ENCODE data around the gene ATF6.
"Not testable (repeated sequence)": the region's sequence is repeated elsewhere in the genome, so short reads cannot be mapped to it uniquely, and the experiment has no call there.

ATF6 gene

GRCh38 chr1:161768461-161768860 lies 2.3 kb downstream of the ATF6 start:
- H3K4me1 ChIP-seq (ENCODE audit: control insufficient read depth in 1 of 2, insufficient read depth in 2 of 2, low read length in 2 of 2): peaks cover 12 to 20% of the 10 kb centered on the region in 2 donors
- no peaks in the 10 kb centered on the region for H3K36me3 ChIP-seq (ENCODE audit: control insufficient read depth in 1 of 2, insufficient read depth in 2 of 2, low read length in 2 of 2)
- no peak overlapping the region for H3K9ac ChIP-seq (ENCODE audit: low read depth in 1 of 2, low read length in 2 of 2)
- H3K4me3 ChIP-seq (ENCODE audit: low read depth in 1 of 2, low read length in 2 of 2): no peak overlapping the region
- no peak overlapping the region for H3K27ac ChIP-seq (ENCODE audit: low read depth, low read length)
- no peaks in the 10 kb centered on the region for H3K9me3 ChIP-seq (ENCODE audit: control insufficient read depth in 1 of 2, low read length in 2 of 2)
- no peaks in the 10 kb centered on the region for H3K27me3 ChIP-seq (ENCODE audit: control insufficient read depth in 1 of 2, insufficient read depth in 2 of 2, low read length in 2 of 2)

DNA sequence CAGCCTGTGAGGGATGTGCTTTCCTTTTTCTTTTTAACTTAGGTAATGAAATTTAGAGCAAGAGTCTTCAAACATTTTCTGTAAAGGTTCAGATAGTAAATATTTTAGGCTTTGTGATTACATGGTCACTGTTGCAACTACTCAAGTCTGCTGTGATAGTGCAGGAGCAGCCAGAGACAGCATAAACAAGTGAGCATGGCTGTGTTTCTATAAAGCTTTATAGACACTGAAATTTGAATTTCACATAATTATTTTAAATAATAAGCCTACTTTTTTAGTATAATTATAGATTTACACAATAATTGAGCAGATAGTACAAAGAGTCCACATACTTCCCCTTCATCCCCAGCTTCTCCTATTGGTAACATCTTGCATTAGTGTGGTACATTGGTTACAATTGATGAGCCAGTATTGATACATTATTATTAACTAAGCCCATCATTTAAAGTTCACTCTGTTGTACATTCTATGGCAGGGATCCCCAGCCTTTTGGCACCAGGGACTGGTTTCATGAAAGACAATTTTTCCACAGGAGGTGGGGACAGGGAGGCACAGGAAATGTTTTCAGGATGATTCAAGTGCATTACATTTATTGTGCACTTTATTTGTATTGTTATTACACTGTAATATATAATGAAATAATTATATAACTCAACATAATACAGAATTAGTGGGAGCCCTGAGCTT lies 3.0 kb downstream of the ATF6 start:
- Histone ChIP-seq H3K36me3 (ENCODE audit: control insufficient read depth in 1 of 2, insufficient read depth in 2 of 2, low read length in 2 of 2) (no peaks in the 10 kb centered on the region), H3K9me3 (ENCODE audit: control insufficient read depth in 1 of 2, low read length in 2 of 2) (no peaks in the 10 kb centered on the region), H3K27me3 (ENCODE audit: control insufficient read depth in 1 of 2, insufficient read depth in 2 of 2, low read length in 2 of 2) (no peaks in the 10 kb centered on the region), H3K4me3 (ENCODE audit: low read depth in 1 of 2, low read length in 2 of 2) (no peak overlapping the region), H3K27ac (ENCODE audit: low read depth, low read length) (no peak overlapping the region), H3K4me1 (ENCODE audit: control insufficient read depth in 1 of 2, insufficient read depth in 2 of 2, low read length in 2 of 2) (peaks cover 12 to 20% of the 10 kb centered on the region in 2 donors), H3K9ac (ENCODE audit: low read depth in 1 of 2, low read length in 2 of 2) (no peak overlapping the region)

DNA sequence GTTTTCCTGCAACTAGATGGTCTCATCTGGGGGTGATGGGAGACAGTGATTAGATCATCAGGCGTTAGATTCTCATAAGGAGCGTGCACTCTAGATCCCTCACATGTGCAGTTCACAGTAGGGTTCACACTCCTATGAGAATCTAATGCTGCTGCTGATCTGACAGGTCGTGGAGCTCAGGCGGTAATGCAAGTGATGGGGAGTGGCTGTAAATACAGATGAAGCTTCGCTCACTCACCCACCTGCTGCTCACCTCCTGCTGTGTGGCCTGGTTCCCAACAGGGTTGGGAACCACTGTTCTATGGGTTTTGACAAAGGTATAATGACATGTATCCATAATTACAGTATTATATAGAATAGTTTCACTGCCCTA lies 3.5 kb downstream of the ATF6 start:
- H3K27me3 ChIP-seq (ENCODE audit: control insufficient read depth in 1 of 2, insufficient read depth in 2 of 2, low read length in 2 of 2); H3K4me3 ChIP-seq (ENCODE audit: low read depth in 1 of 2, low read length in 2 of 2); H3K9ac ChIP-seq (ENCODE audit: low read depth in 1 of 2, low read length in 2 of 2); H3K9me3 ChIP-seq (ENCODE audit: control insufficient read depth in 1 of 2, low read length in 2 of 2); H3K27ac ChIP-seq (ENCODE audit: low read depth, low read length); H3K36me3 ChIP-seq (ENCODE audit: control insufficient read depth in 1 of 2, insufficient read depth in 2 of 2, low read length in 2 of 2): not testable (repeated sequence)
- peaks cover 12 to 20% of the 10 kb centered on the region in 2 donors for H3K4me1 ChIP-seq (ENCODE audit: control insufficient read depth in 1 of 2, insufficient read depth in 2 of 2, low read length in 2 of 2)

DNA sequence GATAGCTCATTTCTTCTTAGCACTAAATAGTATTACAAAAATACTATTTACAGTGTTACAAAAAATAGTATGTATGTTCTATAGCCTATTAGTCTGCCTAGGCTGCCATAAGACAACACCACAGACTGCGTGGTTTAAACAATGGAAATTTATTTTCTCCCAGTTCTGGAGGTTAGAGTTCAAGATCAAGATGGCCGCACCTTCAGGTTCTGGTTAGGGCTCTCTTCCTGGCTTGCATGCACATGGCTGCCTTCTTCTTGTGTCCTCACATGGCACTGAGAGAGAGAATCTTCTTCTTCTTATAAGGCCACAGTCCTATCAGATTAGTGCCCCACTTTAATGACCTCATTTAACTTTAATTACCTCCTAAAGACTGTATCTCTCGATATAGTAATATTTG lies 4.1 kb downstream of the ATF6 start:
- Histone ChIP-seq H3K36me3 (ENCODE audit: control insufficient read depth in 1 of 2, insufficient read depth in 2 of 2, low read length in 2 of 2) (no peaks in the 10 kb centered on the region), H3K27ac (ENCODE audit: low read depth, low read length) (no peak overlapping the region), H3K4me1 (ENCODE audit: control insufficient read depth in 1 of 2, insufficient read depth in 2 of 2, low read length in 2 of 2) (peaks cover 12 to 20% of the 10 kb centered on the region in 2 donors)

DNA sequence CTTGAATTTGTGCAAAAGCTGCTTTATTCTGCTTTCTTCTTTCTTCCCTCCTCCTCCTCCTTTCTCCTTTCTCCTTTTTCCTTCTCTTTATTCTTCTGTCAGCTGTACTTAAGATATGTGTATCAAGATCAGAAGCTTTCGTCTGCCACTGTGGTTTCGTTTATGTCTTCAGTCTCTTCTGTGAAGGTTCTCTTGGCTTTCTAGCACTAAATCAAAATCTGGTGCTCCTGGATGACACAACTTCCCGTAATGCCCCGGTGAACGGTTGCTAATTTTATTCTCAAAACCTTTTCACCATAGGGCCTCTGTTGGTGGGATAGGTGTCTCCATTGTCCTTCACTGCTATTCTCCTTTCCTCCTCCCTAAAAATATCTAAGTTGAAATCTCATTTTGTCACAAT lies 5.0 kb downstream of the ATF6 start:
- no peaks in the 10 kb centered on the region for H3K9me3 ChIP-seq (ENCODE audit: control insufficient read depth in 1 of 2, low read length in 2 of 2)
- H3K4me3 ChIP-seq (ENCODE audit: low read depth in 1 of 2, low read length in 2 of 2): no peak overlapping the region
- H3K27me3 ChIP-seq (ENCODE audit: control insufficient read depth in 1 of 2, insufficient read depth in 2 of 2, low read length in 2 of 2): no peaks in the 10 kb centered on the region
- H3K36me3 ChIP-seq (ENCODE audit: control insufficient read depth in 1 of 2, insufficient read depth in 2 of 2, low read length in 2 of 2): no peaks in the 10 kb centered on the region
- peaks cover 12 to 20% of the 10 kb centered on the region in 2 donors for H3K4me1 ChIP-seq (ENCODE audit: control insufficient read depth in 1 of 2, insufficient read depth in 2 of 2, low read length in 2 of 2)
- no peak overlapping the region for H3K27ac ChIP-seq (ENCODE audit: low read depth, low read length)
- H3K9ac ChIP-seq (ENCODE audit: low read depth in 1 of 2, low read length in 2 of 2): no peak overlapping the region

More for the DNA sequence above, 4.1 kb downstream of the ATF6 start:
- H3K27me3 ChIP-seq (ENCODE audit: control insufficient read depth in 1 of 2, insufficient read depth in 2 of 2, low read length in 2 of 2): no peaks in the 10 kb centered on the region
- H3K9ac ChIP-seq (ENCODE audit: low read depth in 1 of 2, low read length in 2 of 2): no peak overlapping the region
- no peaks in the 10 kb centered on the region for H3K9me3 ChIP-seq (ENCODE audit: control insufficient read depth in 1 of 2, low read length in 2 of 2)
- H3K4me3 ChIP-seq (ENCODE audit: low read depth in 1 of 2, low read length in 2 of 2): no peak overlapping the region

- no peak overlapping the region for H3K27ac ChIP-seq (ENCODE audit: low read depth, low read length)
Measured at GRCh38 chr1:161771973-161772372, 5.9 kb downstream of the ATF6 start.

GRCh38 chr1:161772397-161772796 lies 6.3 kb downstream of the ATF6 start:
- Histone ChIP-seq H3K4me3 (ENCODE audit: low read depth in 1 of 2, low read length in 2 of 2) (no peak overlapping the region), H3K9me3 (ENCODE audit: control insufficient read depth in 1 of 2, low read length in 2 of 2) (no peaks in the 10 kb centered on the region), H3K9ac (ENCODE audit: low read depth in 1 of 2, low read length in 2 of 2) (no peak overlapping the region), H3K27me3 (ENCODE audit: control insufficient read depth in 1 of 2, insufficient read depth in 2 of 2, low read length in 2 of 2) (no peaks in the 10 kb centered on the region), H3K27ac (ENCODE audit: low read depth, low read length) (no peak overlapping the region), H3K4me1 (ENCODE audit: control insufficient read depth in 1 of 2, insufficient read depth in 2 of 2, low read length in 2 of 2) (peaks cover 3 to 14% of the 10 kb centered on the region in 2 donors), H3K36me3 (ENCODE audit: control insufficient read depth in 1 of 2, insufficient read depth in 2 of 2, low read length in 2 of 2) (no peaks in the 10 kb centered on the region)

More at GRCh38 chr1:161771973-161772372, 5.9 kb downstream of the ATF6 start:
- Histone ChIP-seq H3K4me3 (ENCODE audit: low read depth in 1 of 2, low read length in 2 of 2) (no peak overlapping the region), H3K9ac (ENCODE audit: low read depth in 1 of 2, low read length in 2 of 2) (no peak overlapping the region), H3K9me3 (ENCODE audit: control insufficient read depth in 1 of 2, low read length in 2 of 2) (no peaks in the 10 kb centered on the region), H3K36me3 (ENCODE audit: control insufficient read depth in 1 of 2, insufficient read depth in 2 of 2, low read length in 2 of 2) (no peaks in the 10 kb centered on the region), H3K27me3 (ENCODE audit: control insufficient read depth in 1 of 2, insufficient read depth in 2 of 2, low read length in 2 of 2) (no peaks in the 10 kb centered on the region), H3K4me1 (ENCODE audit: control insufficient read depth in 1 of 2, insufficient read depth in 2 of 2, low read length in 2 of 2) (peaks cover 7 to 18% of the 10 kb centered on the region in 2 donors)

GRCh38 chr1:161773791-161774190 lies 7.7 kb downstream of the ATF6 start:
- no peak overlapping the region for H3K27ac ChIP-seq (ENCODE audit: low read depth, low read length)
- no peaks in the 10 kb centered on the region for H3K9me3 ChIP-seq (ENCODE audit: control insufficient read depth in 1 of 2, low read length in 2 of 2)
- no peaks in the 10 kb centered on the region for H3K27me3 ChIP-seq (ENCODE audit: control insufficient read depth in 1 of 2, insufficient read depth in 2 of 2, low read length in 2 of 2)
- H3K4me1 ChIP-seq (ENCODE audit: control insufficient read depth in 1 of 2, insufficient read depth in 2 of 2, low read length in 2 of 2): peaks cover 0 to 11% of the 10 kb centered on the region in 2 donors
- no peaks in the 10 kb centered on the region for H3K36me3 ChIP-seq (ENCODE audit: control insufficient read depth in 1 of 2, insufficient read depth in 2 of 2, low read length in 2 of 2)
- H3K4me3 ChIP-seq (ENCODE audit: low read depth in 1 of 2, low read length in 2 of 2): no peak overlapping the region
- no peak overlapping the region for H3K9ac ChIP-seq (ENCODE audit: low read depth in 1 of 2, low read length in 2 of 2)

DNA sequence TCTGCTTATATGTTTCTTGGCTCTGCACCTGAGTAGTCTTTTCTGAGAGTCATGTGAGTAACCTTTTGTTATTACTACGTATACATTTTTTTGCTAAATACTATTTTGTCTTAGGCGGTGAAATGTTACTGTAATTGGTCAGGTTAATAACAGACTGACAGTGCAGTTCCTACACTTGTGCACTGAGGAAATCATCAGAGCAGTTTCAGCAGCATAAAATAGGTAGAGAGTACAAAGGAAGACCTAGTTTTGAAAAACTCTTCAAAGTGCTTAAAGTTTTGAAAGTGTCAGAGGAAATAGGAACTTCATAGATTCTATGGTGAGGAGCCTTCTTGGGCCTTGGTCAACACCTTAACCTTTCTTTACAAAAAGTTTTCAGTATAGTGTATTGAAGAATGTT lies 11.1 kb downstream of the ATF6 start:
- Histone ChIP-seq H3K4me3 (ENCODE audit: low read depth in 1 of 2, low read length in 2 of 2) (no peak overlapping the region), H3K9ac (ENCODE audit: low read depth in 1 of 2, low read length in 2 of 2) (no peak overlapping the region), H3K27ac (ENCODE audit: low read depth, low read length) (no peak overlapping the region), H3K4me1 (ENCODE audit: control insufficient read depth in 1 of 2, insufficient read depth in 2 of 2, low read length in 2 of 2) (peaks cover 0 to 2% of the 10 kb centered on the region in 2 donors), H3K36me3 (ENCODE audit: control insufficient read depth in 1 of 2, insufficient read depth in 2 of 2, low read length in 2 of 2) (peaks cover 0 to 4% of the 10 kb centered on the region in 2 donors), H3K27me3 (ENCODE audit: control insufficient read depth in 1 of 2, insufficient read depth in 2 of 2, low read length in 2 of 2) (no peaks in the 10 kb centered on the region), H3K9me3 (ENCODE audit: control insufficient read depth in 1 of 2, low read length in 2 of 2) (no peaks in the 10 kb centered on the region)

DNA sequence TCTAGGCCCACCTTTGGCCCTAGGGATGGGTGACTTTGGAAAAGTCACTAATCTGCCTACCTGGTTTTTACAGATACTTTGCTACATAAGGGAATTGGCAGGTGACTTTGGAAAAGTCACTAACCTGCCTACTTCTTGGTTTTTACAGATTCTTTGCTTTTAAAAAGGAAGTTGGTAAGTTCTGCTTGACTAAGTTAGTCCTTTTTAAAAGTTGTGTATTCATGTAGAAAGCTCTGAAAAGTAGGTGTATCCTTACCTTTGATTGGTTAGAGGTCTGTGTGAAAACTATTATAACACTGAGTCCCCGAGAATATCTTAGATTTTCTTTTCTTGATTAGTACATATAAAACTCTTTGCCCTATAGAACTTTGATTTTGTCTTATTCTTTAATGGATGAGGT lies 12.4 kb downstream of the ATF6 start:
- no peak overlapping the region for H3K4me3 ChIP-seq (ENCODE audit: low read depth in 1 of 2, low read length in 2 of 2)
- H3K27ac ChIP-seq (ENCODE audit: low read depth, low read length): no peak overlapping the region
- no peak overlapping the region for H3K9ac ChIP-seq (ENCODE audit: low read depth in 1 of 2, low read length in 2 of 2)
- peaks cover 3 to 14% of the 10 kb centered on the region in 2 donors for H3K36me3 ChIP-seq (ENCODE audit: control insufficient read depth in 1 of 2, insufficient read depth in 2 of 2, low read length in 2 of 2)
- no peaks in the 10 kb centered on the region for H3K9me3 ChIP-seq (ENCODE audit: control insufficient read depth in 1 of 2, low read length in 2 of 2)
- H3K27me3 ChIP-seq (ENCODE audit: control insufficient read depth in 1 of 2, insufficient read depth in 2 of 2, low read length in 2 of 2): no peaks in the 10 kb centered on the region
- H3K4me1 ChIP-seq (ENCODE audit: control insufficient read depth in 1 of 2, insufficient read depth in 2 of 2, low read length in 2 of 2): no peaks in the 10 kb centered on the region
